ENCODE measurements around the gene STAC.

GRCh38 chr3:36418296-36418695 lies 38.0 kb downstream of the STAC start:
- no peak for TF ChIP-seq CTCF (IDR thresholded peaks at IDR 0.05)
- TF ChIP-seq POLR2A (IDR thresholded peaks at IDR 0.05), result no peak
